Ovary (tissue), 3 donors: ENCODE results near the gene FDX1.

Experiments
- CTCF ChIP-seq, 3 donors: fragments of 450-650 bp in 2 of 3; fragments of 200-600 bp in 1 of 3; IDR thresholded peaks; one replicate each; pipeline versions ENCODE4 v1.5.1 to v1.8.0; 2016 to 2022; ENCODE audit warnings: antibody characterized with exemption in 3 of 3, mild to moderate bottlenecking in 1 of 3
- EP300 ChIP-seq: sonication (generic); formaldehyde crosslinking; IDR thresholded peaks from one replicate; pipeline ENCODE4 v1.6.1; 2017; ENCODE audit warnings: antibody characterized with exemption
- POLR2A ChIP-seq: fragments of 450-650 bp; IDR thresholded peaks from one replicate; pipeline ENCODE4 v1.6.1; 2017; ENCODE audit warnings: antibody characterized with exemption, mild to moderate bottlenecking, moderate library complexity
- donor health status: DM: no; HTN: no; CAD: no.

DNA sequence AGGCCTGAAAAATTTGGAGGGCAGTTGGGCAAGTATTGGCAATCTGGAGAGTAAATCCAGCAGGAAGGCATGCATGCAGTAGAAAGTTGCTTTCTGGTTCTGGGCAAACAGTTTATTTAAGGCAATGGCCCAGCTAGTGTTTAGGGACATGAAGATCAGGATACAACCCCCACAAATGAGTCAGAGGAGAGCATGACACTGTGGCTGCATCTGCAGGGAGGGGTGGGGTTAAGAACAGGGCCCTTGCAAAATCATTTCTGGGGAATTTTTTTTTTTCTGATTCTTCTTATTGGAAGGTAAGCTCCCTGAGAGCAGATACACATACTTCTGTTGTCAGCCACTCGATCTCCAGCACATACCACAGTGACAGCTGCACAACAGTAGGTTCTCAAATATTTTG lies 61.1 kb downstream of the FDX1 start:
- TF ChIP-seq POLR2A = no peak
- no peak for TF ChIP-seq CTCF (IDR thresholded peaks at IDR 0.05)
- no peak for TF ChIP-seq EP300
